ENCODE measurements around the gene NES. TPM values are rescaled to one million over a fixed set of nuclear protein-coding genes. Genes with fewer than 3 reads are reported as not detected.

NES gene
- total RNA-seq, 1 experiment from 2014 or later = 8.4 TPM

DNA sequence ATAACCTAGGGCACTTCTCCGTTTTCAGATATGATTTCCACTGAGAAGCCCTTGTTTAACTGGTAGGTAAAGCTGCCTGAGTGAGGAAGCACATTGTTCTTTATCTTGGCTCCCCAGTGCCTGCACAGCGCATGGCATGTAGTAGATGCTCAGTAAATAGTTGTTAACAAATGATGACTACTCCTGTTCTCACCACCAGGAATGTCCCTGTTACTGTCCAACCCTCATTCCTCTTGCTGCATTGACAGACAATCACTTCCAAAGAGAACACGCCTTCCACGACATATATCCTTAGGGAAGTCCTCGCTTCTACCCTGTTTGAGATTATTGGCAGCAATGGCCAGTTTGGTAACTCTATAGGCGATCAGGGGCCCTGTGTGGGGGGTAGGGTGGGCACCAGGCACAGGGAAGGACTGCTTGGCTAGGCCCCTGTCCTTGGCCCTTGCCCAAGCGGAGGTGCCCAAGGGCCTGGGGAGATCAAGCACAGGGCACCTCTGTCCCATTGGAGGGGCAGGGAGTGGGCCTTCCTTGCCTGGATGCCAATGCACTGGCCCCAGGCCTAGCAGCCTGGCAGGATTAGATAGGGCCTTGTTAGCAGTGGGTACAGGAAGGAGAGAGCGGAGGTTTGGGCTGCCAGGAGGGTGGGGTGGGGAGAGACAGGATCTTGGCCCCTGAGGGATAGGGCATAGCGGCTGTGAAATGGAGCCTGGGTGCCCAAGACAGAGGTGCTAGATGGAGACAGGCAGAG, 10.2 kb downstream of the NES start:
- ChIA-PET POLR2A (no interaction called here), CTCF (interaction anchor here (1.1 kb wide), 1 partner anchor 10 kb away, joined by 4 read pairs; the partner anchor contains the start of gene NES), RAD21 (ENCODE audit: low non-redundant PET in 1 of 2, low total read pairs in 2 of 2, uncharacterized antibody in 2 of 2, unreplicated experiment in 2 of 2) (no interaction called here)
- DNase-seq (ENCODE audit: low read depth, low spot score) = no peak
- intact Hi-C loops (cut with micrococcal nuclease) = no loop called here
- Histone ChIP-seq H2AFZ (ENCODE audit: low read depth, low read length, poor library complexity, severe bottlenecking) (no peak overlapping the region), H3K4me2 (ENCODE audit: low read length) (no peak overlapping the region), H3K27me3 (ENCODE audit: insufficient read depth, low read length) (no peaks in the 10 kb centered on the region), H3K9me3 (ENCODE audit: control insufficient read depth in 1 of 2, insufficient read depth in 1 of 2, low read depth in 1 of 2, low read length in 2 of 2) (no peaks in the 10 kb centered on the region), H4K20me1 (ENCODE audit: insufficient read depth) (no peaks in the 10 kb centered on the region), H3K9ac (ENCODE audit: low read length) (no peak overlapping the region), H3K9me2 (ENCODE audit: insufficient read depth) (no peaks in the 10 kb centered on the region), H3K4me3 (replicated peaks in 1 of 2; ENCODE audit: low read depth in 1 of 2, low read length in 2 of 2) (no peak overlapping the region), H3K79me2 (ENCODE audit: insufficient read depth, low read length) (no peaks in the 10 kb centered on the region), H3K36me3 (ENCODE audit: control insufficient read depth in 1 of 2, insufficient read depth in 2 of 2, low read length in 2 of 2) (no peaks in the 10 kb centered on the region), H3K4me1 (ENCODE audit: control insufficient read depth in 1 of 2, insufficient read depth in 2 of 2, low read length in 2 of 2) (peaks cover 29 to 47% of the 10 kb centered on the region in 2 experiments), H3K27ac (ENCODE audit: low read depth, low read length) (no peak overlapping the region; the same call in 1 of the 2 replicates)
- no peak for ATAC-seq
- TF ChIP-seq EZH2 (IDR thresholded peaks at IDR 0.05) = no peak
- no peak for TF ChIP-seq POLR2A (IDR thresholded peaks at IDR 0.05; ENCODE audit: borderline replicate concordance, extremely low read depth, insufficient read depth, insufficient read length)
- TF ChIP-seq RAD21 (IDR thresholded peaks at IDR 0.05; ENCODE audit: low read depth) = no peak
- TF ChIP-seq ZFX (IDR thresholded peaks at IDR 0.05) = no peak
- TF ChIP-seq FOSL1 (IDR thresholded peaks at IDR 0.05; ENCODE audit: low read depth) = no peak
- TF ChIP-seq JUND (IDR thresholded peaks at IDR 0.05) = no peak
- TF ChIP-seq SRF (IDR thresholded peaks at IDR 0.05; ENCODE audit: low read depth) = no peak
- no peak for TF ChIP-seq EGR1 (IDR thresholded peaks at IDR 0.05; ENCODE audit: low read depth)
- TF ChIP-seq ELF1 (IDR thresholded peaks at IDR 0.05; ENCODE audit: borderline replicate concordance, low read depth) = no peak
- no peak for TF ChIP-seq POLR2AphosphoS5 (IDR thresholded peaks at IDR 0.05; ENCODE audit: low read depth, low read length)
- TF ChIP-seq YY1 (IDR thresholded peaks at IDR 0.05; ENCODE audit: extremely low read depth, insufficient replicate concordance, low read depth, low read length) = no peak
- no peak for TF ChIP-seq EZH2phosphoT487 (IDR thresholded peaks at IDR 0.05; ENCODE audit: borderline replicate concordance)
- no peak for TF ChIP-seq ZNF274 (IDR thresholded peaks at IDR 0.05; ENCODE audit: low read depth, low read length)
- no peak for TF ChIP-seq SIN3A (IDR thresholded peaks at IDR 0.05; ENCODE audit: low read depth)
- no peak for TF ChIP-seq TCF7L2 (IDR thresholded peaks at IDR 0.05; ENCODE audit: borderline replicate concordance, extremely low read depth, insufficient read depth, insufficient read length)
- no peak for TF ChIP-seq CTCF (IDR thresholded peaks at IDR 0.05 in 2 of 3, conservative IDR thresholded peaks at IDR 0.05 in 1 of 3; ENCODE audit: borderline replicate concordance in 1 of 3, insufficient read depth in 1 of 3, low read depth in 2 of 3, low read length in 2 of 3)
- TF ChIP-seq SP1 (IDR thresholded peaks at IDR 0.05; ENCODE audit: low read depth) = no peak
- TF ChIP-seq CBX3 (IDR thresholded peaks at IDR 0.05; ENCODE audit: low read depth) = no peak
- TF ChIP-seq, protein P1, sequence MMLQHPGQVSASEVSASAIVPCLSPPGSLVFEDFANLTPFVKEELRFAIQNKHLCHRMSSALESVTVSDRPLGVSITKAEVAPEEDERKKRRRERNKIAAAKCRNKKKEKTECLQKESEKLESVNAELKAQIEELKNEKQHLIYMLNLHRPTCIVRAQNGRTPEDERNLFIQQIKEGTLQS (IDR thresholded peaks at IDR 0.05) = no peak
- TF ChIP-seq CEBPB (IDR thresholded peaks at IDR 0.05; ENCODE audit: low read depth) = no peak
- BruUV-seq (replicated peaks) = no TSS peak
